ENCODE data around the gene UBE2H.

The UBE2H gene

GRCh38 chr7:129958643-129959470, 6.1 kb upstream of the UBE2H start:
- no peak overlapping the region for H3K27ac ChIP-seq
- TF ChIP-seq CTCF (conservative IDR thresholded peaks at IDR 0.05), result no peak

- TF ChIP-seq CTCF (conservative IDR thresholded peaks at IDR 0.05), result no peak
- H3K27ac ChIP-seq, result no peak overlapping the region
These were observed 3.3 kb upstream of the UBE2H start for GRCh38 chr7:129955993-129956543.

- TF ChIP-seq CTCF (conservative IDR thresholded peaks at IDR 0.05), result no peak
- H3K27ac ChIP-seq, result peak overlapping the region; percentile 97
These were observed 591 bp downstream of the UBE2H start for GRCh38 chr7:129952086-129952652.

- no peak for TF ChIP-seq CTCF (conservative IDR thresholded peaks at IDR 0.05)
- H3K27ac ChIP-seq, result peak overlapping the region; percentile 97
These were observed 1.3 kb downstream of the UBE2H start for GRCh38 chr7:129951226-129952085.

- peak overlapping the region; percentile 97 for H3K27ac ChIP-seq
- TF ChIP-seq CTCF (conservative IDR thresholded peaks at IDR 0.05), result no peak
These were observed 1.9 kb downstream of the UBE2H start for GRCh38 chr7:129950933-129951225.

GRCh38 chr7:129950191-129950932, 2.4 kb downstream of the UBE2H start:
- no peak for TF ChIP-seq CTCF (conservative IDR thresholded peaks at IDR 0.05)
- peak overlapping the region; percentile 97 for H3K27ac ChIP-seq

Measured in VCaP (cell line).